ENCODE data around the gene RNASEH1.
"Not testable (repeated sequence)": the region's sequence is repeated elsewhere in the genome, so short reads cannot be mapped to it uniquely, and the experiment has no call there.

RNASEH1 gene

DNA sequence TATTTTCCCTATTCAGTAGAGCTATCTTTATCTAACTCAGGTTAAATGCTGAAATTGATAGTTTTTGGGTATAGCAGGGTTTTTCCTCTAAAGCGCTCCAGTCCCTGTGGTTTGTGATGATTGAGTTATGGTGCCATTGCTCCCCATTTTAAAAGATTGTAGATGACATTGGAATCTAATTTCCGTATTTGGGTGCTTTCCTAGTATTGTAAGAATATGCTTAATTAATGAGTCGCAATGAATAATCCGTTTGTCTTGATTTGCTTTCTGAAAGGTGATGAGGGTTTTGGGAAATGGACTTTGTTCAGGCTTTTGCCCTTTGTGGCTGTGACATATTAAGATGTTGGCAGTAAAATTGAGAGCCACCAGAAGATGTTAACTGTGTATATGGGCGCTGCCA, 20.9 kb upstream of the RNASEH1 start:
- Histone ChIP-seq H2AK5ac (ENCODE audit: low read length) (no peak overlapping the region), H3K18ac (ENCODE audit: low read length) (no peak overlapping the region), H3K79me1 (ENCODE audit: low read length) (peaks cover 20% of the 10 kb centered on the region), H3K9ac (ENCODE audit: low read length) (peak overlapping the region; percentile 42), H3K56ac (ENCODE audit: low read length) (no peak overlapping the region), H3K4me2 (ENCODE audit: low read length) (peak overlapping the region; percentile 6), H2BK15ac (replicated peaks; ENCODE audit: low read depth) (no peak overlapping the region), H3K27ac (ENCODE audit: low read depth, low read length) (no peak overlapping the region), H3K4ac (ENCODE audit: low read depth, low read length) (no peak overlapping the region), H3K4me3 (ENCODE audit: low read length) (no peak overlapping the region), H3K4me1 (ENCODE audit: control insufficient read depth, low read depth, low read length) (peaks cover 3% of the 10 kb centered on the region), H4K8ac (ENCODE audit: low read depth, low read length) (no peak overlapping the region), H3K36me3 (ENCODE audit: control insufficient read depth, insufficient read depth, low read length) (peaks cover 27% of the 10 kb centered on the region), H3K79me2 (ENCODE audit: control insufficient read depth, insufficient read depth, low read length) (peaks cover 51% of the 10 kb centered on the region), H3K27me3 (ENCODE audit: insufficient read depth, low read length, poor library complexity) (no peaks in the 10 kb centered on the region), H2BK5ac (ENCODE audit: low read length) (no peak overlapping the region), H2BK120ac (ENCODE audit: low read depth, low read length) (no peak overlapping the region), H3K23ac (ENCODE audit: low read length) (no peak overlapping the region), H4K5ac (ENCODE audit: low read length) (no peak overlapping the region)
- DNase-seq = no peak
- no CpG with 5 or more reads among the region's 5 CpGs for WGBS (ENCODE audit: extremely low coverage, insufficient coverage, low lambda C conversion rate)

DNA sequence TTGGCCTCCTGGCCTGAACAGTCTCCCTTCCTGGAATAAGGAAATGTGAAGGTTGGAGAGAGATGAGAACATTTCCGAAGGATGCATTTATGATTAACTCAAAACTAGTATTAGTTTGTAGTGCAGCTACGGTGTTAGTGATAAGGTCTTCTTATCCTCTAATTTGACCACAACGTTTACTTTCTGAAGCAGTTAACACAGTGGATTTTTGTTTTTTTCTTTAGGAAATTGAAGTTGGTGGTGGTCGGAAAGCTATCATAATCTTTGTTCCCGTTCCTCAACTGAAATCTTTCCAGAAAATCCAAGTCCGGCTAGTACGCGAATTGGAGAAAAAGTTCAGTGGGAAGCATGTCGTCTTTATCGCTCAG, 18.1 kb upstream of the RNASEH1 start:
- H2AK5ac ChIP-seq (ENCODE audit: low read length) = peak overlapping the region; percentile 69
- H3K27me3 ChIP-seq (ENCODE audit: insufficient read depth, low read length, poor library complexity); H4K5ac ChIP-seq (ENCODE audit: low read length); H2BK120ac ChIP-seq (ENCODE audit: low read depth, low read length); H2BK15ac ChIP-seq (replicated peaks; ENCODE audit: low read depth); DNase-seq; H2BK5ac ChIP-seq (ENCODE audit: low read length); H3K18ac ChIP-seq (ENCODE audit: low read length); H3K27ac ChIP-seq (ENCODE audit: low read depth, low read length); H4K8ac ChIP-seq (ENCODE audit: low read depth, low read length); H3K4ac ChIP-seq (ENCODE audit: low read depth, low read length); H3K4me1 ChIP-seq (ENCODE audit: control insufficient read depth, low read depth, low read length): not testable (repeated sequence)
- peaks cover 18% of the 10 kb centered on the region for H3K79me1 ChIP-seq (ENCODE audit: low read length)
- H3K79me2 ChIP-seq (ENCODE audit: control insufficient read depth, insufficient read depth, low read length) = peaks cover 48% of the 10 kb centered on the region
- WGBS (ENCODE audit: extremely low coverage, insufficient coverage, low lambda C conversion rate) = no CpG with 5 or more reads among the region's 10 CpGs
- H3K56ac ChIP-seq (ENCODE audit: low read length) = peak overlapping the region; percentile 100
- H3K36me3 ChIP-seq (ENCODE audit: control insufficient read depth, insufficient read depth, low read length) = peaks cover 20% of the 10 kb centered on the region
- H3K23ac ChIP-seq (ENCODE audit: low read length) = peak overlapping the region; percentile 94
- H3K9ac ChIP-seq (ENCODE audit: low read length) = peak overlapping the region; percentile 100
- peak overlapping the region; percentile 65 for H3K4me2 ChIP-seq (ENCODE audit: low read length)
- peak overlapping the region; percentile 100 for H3K4me3 ChIP-seq (ENCODE audit: low read length)

DNA sequence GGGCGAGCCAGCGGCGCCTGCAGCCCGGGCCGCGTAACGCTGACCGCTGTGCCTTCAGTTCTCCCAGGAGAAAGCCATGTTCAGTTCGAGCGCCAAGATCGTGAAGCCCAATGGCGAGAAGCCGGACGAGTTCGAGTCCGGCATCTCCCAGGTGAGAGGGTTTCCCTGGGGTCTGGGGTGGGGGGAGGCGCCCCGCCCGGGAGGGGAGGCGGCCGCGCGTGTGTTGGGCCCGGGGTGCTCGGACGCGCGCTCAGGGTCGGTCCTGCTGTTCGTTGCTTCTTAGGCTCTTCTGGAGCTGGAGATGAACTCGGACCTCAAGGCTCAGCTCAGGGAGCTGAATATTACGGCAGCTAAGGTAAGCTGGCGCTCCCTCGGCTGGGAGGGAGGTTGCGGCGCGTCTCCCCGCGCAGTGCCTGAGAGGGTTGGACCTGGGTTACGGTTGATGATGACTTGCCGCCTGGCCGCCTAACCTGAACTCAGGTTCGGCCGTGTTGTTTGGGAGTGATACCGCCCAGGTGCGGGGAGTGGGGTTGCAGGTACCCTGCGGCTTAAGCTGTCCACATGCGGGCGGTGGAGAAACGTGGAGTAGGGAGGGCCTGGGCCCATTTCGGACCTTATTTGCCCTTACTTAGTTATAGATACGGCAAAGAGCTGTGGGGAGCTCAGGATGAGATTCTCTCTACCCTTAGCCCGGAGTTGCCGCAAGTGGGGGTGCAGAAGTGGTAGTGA, 17.6 kb upstream of the RNASEH1 start:
- Histone ChIP-seq H3K79me1 (ENCODE audit: low read length) (peaks cover 18% of the 10 kb centered on the region), H3K9ac (ENCODE audit: low read length) (peak overlapping the region; percentile 100), H2BK5ac (ENCODE audit: low read length) (no peak overlapping the region), H3K79me2 (ENCODE audit: control insufficient read depth, insufficient read depth, low read length) (peaks cover 48% of the 10 kb centered on the region), H3K27me3 (ENCODE audit: insufficient read depth, low read length, poor library complexity) (no peaks in the 10 kb centered on the region), H3K27ac (ENCODE audit: low read depth, low read length) (peak overlapping the region; percentile 22), H3K18ac (ENCODE audit: low read length) (peak overlapping the region; percentile 94), H4K5ac (ENCODE audit: low read length) (no peak overlapping the region), H3K4me2 (ENCODE audit: low read length) (peak overlapping the region; percentile 65), H4K8ac (ENCODE audit: low read depth, low read length) (peak overlapping the region; percentile 93), H2BK15ac (replicated peaks; ENCODE audit: low read depth) (no peak overlapping the region), H2BK120ac (ENCODE audit: low read depth, low read length) (no peak overlapping the region), H3K56ac (ENCODE audit: low read length) (peak overlapping the region; percentile 100), H2AK5ac (ENCODE audit: low read length) (peak overlapping the region; percentile 69), H3K4me1 (ENCODE audit: control insufficient read depth, low read depth, low read length) (peaks cover 3% of the 10 kb centered on the region), H3K4me3 (ENCODE audit: low read length) (peak overlapping the region; percentile 100), H3K4ac (ENCODE audit: low read depth, low read length) (peak overlapping the region; percentile 88), H3K36me3 (ENCODE audit: control insufficient read depth, insufficient read depth, low read length) (peaks cover 18% of the 10 kb centered on the region), H3K23ac (ENCODE audit: low read length) (peak overlapping the region; percentile 94)
- no CpG with 5 or more reads among the region's 54 CpGs for WGBS (ENCODE audit: extremely low coverage, insufficient coverage, low lambda C conversion rate)
- no peak for DNase-seq

DNA sequence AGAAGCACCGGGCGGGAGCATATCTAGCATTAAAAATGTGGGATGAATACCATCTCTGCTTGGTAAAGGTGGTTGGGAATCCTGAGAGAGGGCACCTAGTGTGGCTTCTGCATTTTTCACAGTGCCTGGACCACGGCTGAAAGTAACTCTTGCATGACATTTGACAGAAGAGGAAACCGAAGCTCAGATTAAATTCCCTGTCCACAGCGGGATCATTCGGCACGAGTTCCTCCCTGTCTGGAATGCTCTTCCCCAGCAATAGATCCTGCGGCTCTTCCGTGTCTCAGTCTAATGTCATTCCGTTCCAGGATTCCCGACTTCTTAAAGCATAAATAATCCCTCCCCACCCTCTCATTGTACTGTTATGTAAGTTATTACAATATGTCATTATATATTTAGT, 16.0 kb upstream of the RNASEH1 start:
- no CpG with 5 or more reads among the region's 11 CpGs for WGBS (ENCODE audit: extremely low coverage, insufficient coverage, low lambda C conversion rate)
- H3K18ac ChIP-seq (ENCODE audit: low read length) = no peak overlapping the region

DNA sequence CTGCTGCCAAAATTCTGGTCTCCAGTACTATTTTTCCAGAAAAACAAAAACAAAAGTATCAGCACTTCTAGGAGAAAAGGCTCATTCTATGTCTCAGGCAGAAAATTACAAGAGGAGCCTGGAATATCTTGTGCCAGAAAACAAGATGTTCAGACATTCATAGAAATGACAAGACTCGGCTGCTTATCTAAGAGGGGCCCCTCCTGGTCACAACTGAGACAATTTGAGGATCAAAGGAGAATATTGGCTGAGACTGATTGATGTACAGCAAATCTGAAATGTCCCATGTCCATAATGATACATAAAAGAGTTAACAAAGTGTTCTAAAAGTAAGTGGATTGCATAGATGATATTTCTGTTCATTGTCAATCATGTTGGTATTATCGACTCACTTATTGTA, 14.5 kb upstream of the RNASEH1 start:
- Histone ChIP-seq H3K4me3 (ENCODE audit: low read length) (no peak overlapping the region), H2BK5ac (ENCODE audit: low read length) (no peak overlapping the region), H3K27me3 (ENCODE audit: insufficient read depth, low read length, poor library complexity) (no peaks in the 10 kb centered on the region), H3K9ac (ENCODE audit: low read length) (no peak overlapping the region), H4K8ac (ENCODE audit: low read depth, low read length) (no peak overlapping the region), H3K79me1 (ENCODE audit: low read length) (no peaks in the 10 kb centered on the region), H4K5ac (ENCODE audit: low read length) (no peak overlapping the region), H3K4me1 (ENCODE audit: control insufficient read depth, low read depth, low read length) (no peaks in the 10 kb centered on the region), H2BK15ac (replicated peaks; ENCODE audit: low read depth) (no peak overlapping the region), H3K36me3 (ENCODE audit: control insufficient read depth, insufficient read depth, low read length) (no peaks in the 10 kb centered on the region), H3K18ac (ENCODE audit: low read length) (no peak overlapping the region), H3K4ac (ENCODE audit: low read depth, low read length) (no peak overlapping the region), H3K79me2 (ENCODE audit: control insufficient read depth, insufficient read depth, low read length) (peaks cover 22% of the 10 kb centered on the region), H2BK120ac (ENCODE audit: low read depth, low read length) (no peak overlapping the region), H3K56ac (ENCODE audit: low read length) (no peak overlapping the region), H3K23ac (ENCODE audit: low read length) (no peak overlapping the region), H3K27ac (ENCODE audit: low read depth, low read length) (no peak overlapping the region), H2AK5ac (ENCODE audit: low read length) (no peak overlapping the region), H3K4me2 (ENCODE audit: low read length) (no peak overlapping the region)
- DNase-seq = no peak
- no CpG with 5 or more reads among the region's 2 CpGs for WGBS (ENCODE audit: extremely low coverage, insufficient coverage, low lambda C conversion rate)

More for the DNA sequence above, 16.0 kb upstream of the RNASEH1 start:
- Histone ChIP-seq H3K9ac (ENCODE audit: low read length) (no peak overlapping the region), H3K27me3 (ENCODE audit: insufficient read depth, low read length, poor library complexity) (no peaks in the 10 kb centered on the region), H2BK120ac (ENCODE audit: low read depth, low read length) (no peak overlapping the region), H3K79me2 (ENCODE audit: control insufficient read depth, insufficient read depth, low read length) (peaks cover 37% of the 10 kb centered on the region), H3K4ac (ENCODE audit: low read depth, low read length) (no peak overlapping the region), H3K4me1 (ENCODE audit: control insufficient read depth, low read depth, low read length) (peaks cover 3% of the 10 kb centered on the region), H3K36me3 (ENCODE audit: control insufficient read depth, insufficient read depth, low read length) (peaks cover 8% of the 10 kb centered on the region), H2AK5ac (ENCODE audit: low read length) (no peak overlapping the region), H3K4me3 (ENCODE audit: low read length) (no peak overlapping the region), H3K27ac (ENCODE audit: low read depth, low read length) (no peak overlapping the region), H2BK15ac (replicated peaks; ENCODE audit: low read depth) (no peak overlapping the region), H3K79me1 (ENCODE audit: low read length) (peaks cover 9% of the 10 kb centered on the region), H2BK5ac (ENCODE audit: low read length) (no peak overlapping the region), H3K23ac (ENCODE audit: low read length) (no peak overlapping the region), H3K56ac (ENCODE audit: low read length) (no peak overlapping the region), H3K4me2 (ENCODE audit: low read length) (no peak overlapping the region), H4K5ac (ENCODE audit: low read length) (no peak overlapping the region), H4K8ac (ENCODE audit: low read depth, low read length) (no peak overlapping the region)
- DNase-seq = no peak

DNA sequence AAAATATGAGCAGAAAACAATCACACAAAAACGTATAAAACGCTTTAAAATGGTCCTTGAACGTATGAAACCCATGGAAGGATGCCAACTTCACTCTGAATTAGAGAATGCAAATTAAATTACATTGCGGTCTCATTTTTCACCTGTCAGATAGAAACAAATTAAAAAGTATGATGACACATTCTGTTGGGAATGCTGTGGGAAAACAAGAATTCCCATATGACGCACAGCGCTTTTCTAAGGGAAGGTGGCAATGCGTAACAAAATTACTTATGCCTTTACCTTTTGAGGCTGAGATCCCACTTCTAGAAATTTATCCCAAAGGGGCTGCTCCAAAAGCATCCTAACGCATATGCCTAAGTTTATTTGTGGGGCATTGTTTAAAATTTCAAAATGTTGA, 13.2 kb upstream of the RNASEH1 start:
- Histone ChIP-seq H3K9ac (ENCODE audit: low read length) (no peak overlapping the region), H4K8ac (ENCODE audit: low read depth, low read length) (no peak overlapping the region), H3K56ac (ENCODE audit: low read length) (no peak overlapping the region), H3K79me1 (ENCODE audit: low read length) (no peaks in the 10 kb centered on the region), H2BK5ac (ENCODE audit: low read length) (no peak overlapping the region), H3K36me3 (ENCODE audit: control insufficient read depth, insufficient read depth, low read length) (no peaks in the 10 kb centered on the region), H3K27ac (ENCODE audit: low read depth, low read length) (no peak overlapping the region), H2BK120ac (ENCODE audit: low read depth, low read length) (no peak overlapping the region), H3K4ac (ENCODE audit: low read depth, low read length) (no peak overlapping the region), H3K27me3 (ENCODE audit: insufficient read depth, low read length, poor library complexity) (no peaks in the 10 kb centered on the region), H3K4me1 (ENCODE audit: control insufficient read depth, low read depth, low read length) (no peaks in the 10 kb centered on the region), H3K79me2 (ENCODE audit: control insufficient read depth, insufficient read depth, low read length) (peaks cover 9% of the 10 kb centered on the region), H3K18ac (ENCODE audit: low read length) (no peak overlapping the region), H2AK5ac (ENCODE audit: low read length) (no peak overlapping the region), H4K5ac (ENCODE audit: low read length) (no peak overlapping the region), H3K23ac (ENCODE audit: low read length) (no peak overlapping the region), H3K4me3 (ENCODE audit: low read length) (no peak overlapping the region), H3K4me2 (ENCODE audit: low read length) (no peak overlapping the region), H2BK15ac (replicated peaks; ENCODE audit: low read depth) (no peak overlapping the region)
- no peak for DNase-seq
- no CpG with 5 or more reads among the region's 8 CpGs for WGBS (ENCODE audit: extremely low coverage, insufficient coverage, low lambda C conversion rate)
